Measurements from ENCODE around the gene CDK19.
"Not testable (repeated sequence)": the region's sequence is repeated elsewhere in the genome, so short reads cannot be mapped to it uniquely, and the experiment has no call there.

The CDK19 gene

DNA sequence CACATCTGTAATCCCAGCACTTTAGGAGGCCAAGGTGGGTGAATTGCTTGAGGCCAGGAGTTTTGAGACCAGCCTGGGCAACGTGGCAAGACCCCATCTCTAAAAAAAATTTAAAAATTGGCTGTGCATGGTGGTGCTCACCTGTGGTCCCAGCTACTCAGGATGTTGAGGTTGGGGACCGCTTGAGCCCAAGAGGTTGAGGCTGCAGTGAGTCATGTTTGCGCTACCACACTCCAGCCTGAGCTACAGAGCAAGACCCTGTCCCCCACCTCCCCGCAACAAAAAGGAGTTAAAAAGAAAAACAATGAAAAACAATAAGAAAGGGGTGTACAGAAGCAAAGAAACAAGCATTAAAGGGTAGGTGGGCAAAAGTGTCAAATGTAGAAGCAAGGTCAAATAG is 57.3 kb downstream of the CDK19 start:
- no peak for DNase-seq (ENCODE audit: low read depth in 3 of 3, low spot score in 1 of 3)

DNA sequence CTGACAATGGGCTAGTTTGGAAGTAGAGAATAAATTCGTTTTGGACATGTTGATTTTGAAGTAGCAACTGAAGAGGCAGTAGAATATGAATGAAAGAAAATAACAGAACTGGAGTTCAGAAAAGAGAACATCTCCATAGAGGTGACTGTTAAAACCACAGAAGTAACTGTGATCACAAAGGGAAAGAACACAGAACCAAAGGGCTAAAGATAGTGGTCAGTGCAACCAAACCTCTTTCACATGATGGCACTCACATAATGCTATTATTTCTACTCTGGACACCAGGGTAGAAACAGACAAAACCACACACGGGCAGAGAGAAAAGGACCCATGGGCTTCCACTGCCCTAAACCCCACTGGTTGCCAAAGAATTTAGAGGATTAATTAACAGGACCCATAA is 58.5 kb downstream of the CDK19 start:
- no peak for DNase-seq (ENCODE audit: low read depth in 3 of 3, low spot score in 1 of 3)

GRCh38 chr6:110755411-110755834 is 59.8 kb downstream of the CDK19 start:
- DNase-seq (ENCODE audit: low read depth in 3 of 3, low spot score in 1 of 3) = no peak

DNA sequence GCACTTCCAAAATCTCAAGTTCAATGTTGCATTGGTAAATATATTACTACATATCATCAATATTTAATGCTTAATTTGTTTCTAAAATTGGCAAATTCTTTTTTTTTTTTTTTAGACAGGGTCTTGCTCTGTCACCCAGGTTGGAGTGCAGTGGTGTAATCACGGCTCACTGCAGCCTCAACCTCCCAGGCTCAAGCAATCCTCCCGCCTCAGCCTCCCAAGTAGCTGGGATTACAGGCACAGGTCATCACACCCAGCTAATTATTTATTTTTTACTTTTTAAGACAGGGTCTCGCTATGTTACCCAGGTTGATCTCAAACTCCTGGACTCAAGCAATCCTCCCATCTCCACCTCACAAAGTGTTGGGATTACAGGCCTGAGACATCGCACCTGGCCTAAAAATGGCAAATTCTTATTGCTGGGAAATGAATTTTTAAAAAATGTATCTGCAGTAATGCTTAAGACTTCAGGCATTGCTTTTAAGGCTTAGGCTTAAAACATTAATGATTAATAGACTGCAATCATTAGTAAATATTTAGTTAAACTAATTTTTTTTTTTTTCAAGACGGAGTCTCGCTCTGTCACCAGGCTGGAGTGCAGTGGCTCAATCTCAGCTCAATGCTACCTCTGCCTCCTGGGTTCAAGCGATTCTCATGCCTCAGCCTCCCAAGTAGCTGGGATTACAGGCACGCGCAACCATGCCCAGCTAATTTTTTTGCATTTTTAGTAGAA is 61.2 kb downstream of the CDK19 start:
- not testable (repeated sequence) for DNase-seq (ENCODE audit: low read depth in 3 of 3, low spot score in 1 of 3)

DNA sequence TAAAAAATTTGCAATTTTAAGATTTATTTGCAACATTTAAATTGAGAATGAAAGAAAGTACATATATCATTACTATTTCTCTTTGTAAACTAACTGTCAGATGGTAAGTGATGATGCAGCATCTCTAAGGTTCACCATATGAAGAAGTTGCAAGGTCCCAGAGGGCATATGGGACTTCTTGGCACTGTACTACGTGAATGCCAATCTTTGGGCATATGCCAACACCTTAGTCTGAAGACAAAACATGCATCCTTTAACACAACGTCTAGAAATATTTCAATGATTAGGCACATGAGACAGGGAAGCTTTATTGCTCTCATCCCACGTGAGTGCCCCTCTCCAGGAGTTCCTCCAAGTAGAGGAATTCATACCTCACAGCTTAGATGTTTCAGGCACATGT is 66.8 kb downstream of the CDK19 start:
- no peak for DNase-seq (ENCODE audit: low read depth in 3 of 3, low spot score in 1 of 3)

GRCh38 chr6:110746680-110747079 is 68.6 kb downstream of the CDK19 start:
- no peak for DNase-seq (ENCODE audit: low read depth in 3 of 3, low spot score in 1 of 3)

DNA sequence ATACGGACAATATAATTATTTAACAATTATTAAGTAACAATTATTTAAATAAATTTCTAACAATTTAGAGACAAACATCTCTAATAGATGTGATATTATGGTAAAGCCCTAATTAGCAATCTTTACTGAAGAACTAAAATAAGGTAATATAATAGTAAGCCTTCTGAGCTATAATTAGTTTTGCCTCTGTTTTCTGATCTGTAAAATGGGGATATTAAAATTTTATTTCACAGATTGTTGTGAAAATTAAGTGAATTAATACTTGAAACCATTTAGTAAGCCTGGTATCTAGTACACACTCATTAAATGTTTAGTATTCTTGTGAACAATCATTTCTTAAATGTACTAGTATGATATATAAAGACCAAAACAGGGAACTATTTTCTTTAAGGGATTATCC is 70.3 kb downstream of the CDK19 start:
- DNase-seq (ENCODE audit: low read depth in 3 of 3, low spot score in 1 of 3) = no peak

DNA sequence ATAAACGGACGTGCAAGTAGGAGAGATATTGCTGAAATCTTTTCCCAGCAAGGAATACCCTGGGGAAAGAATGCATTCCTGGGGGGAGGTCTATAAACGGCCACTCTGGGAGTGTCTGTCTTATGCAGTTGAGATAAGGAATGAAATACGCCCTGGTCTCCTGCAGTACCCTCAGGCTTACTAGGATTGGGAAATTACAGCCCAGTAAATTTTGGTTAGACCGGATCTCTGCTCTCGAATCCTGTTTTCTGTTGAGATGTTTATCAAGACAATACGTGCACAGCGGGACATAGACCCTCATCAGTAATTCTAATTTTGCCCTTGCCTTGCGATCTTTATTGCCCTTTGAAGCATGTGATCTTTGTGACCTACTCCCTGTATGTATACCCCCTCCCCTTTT is 72.7 kb downstream of the CDK19 start:
- DNase-seq (ENCODE audit: low read depth in 3 of 3, low spot score in 1 of 3) = not testable (repeated sequence)

DNA sequence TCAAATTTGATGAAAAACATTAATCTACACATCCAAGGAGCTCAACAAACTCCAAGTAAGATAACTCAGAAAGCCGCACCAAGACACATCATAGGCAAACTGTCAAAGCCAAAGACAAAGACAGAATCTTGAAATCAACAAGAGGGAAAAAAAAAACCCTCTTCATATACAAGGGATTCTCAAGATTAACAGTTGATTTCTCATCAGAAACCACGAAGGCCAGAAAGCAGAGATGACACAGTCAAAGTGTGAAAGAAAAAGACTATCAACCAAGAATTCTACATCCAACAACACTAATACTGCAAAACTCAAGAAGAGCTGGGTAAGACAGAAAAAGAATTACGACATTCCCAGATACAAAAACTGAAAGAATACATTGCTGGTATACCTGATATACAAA is 73.8 kb downstream of the CDK19 start:
- no peak for DNase-seq (ENCODE audit: low read depth in 3 of 3, low spot score in 1 of 3)

- DNase-seq (ENCODE audit: low read depth in 3 of 3, low spot score in 1 of 3) = no peak
Observed at GRCh38 chr6:110738899-110739365, 76.3 kb downstream of the CDK19 start.

- no peak for DNase-seq (ENCODE audit: low read depth in 3 of 3, low spot score in 1 of 3)
Observed at GRCh38 chr6:110735666-110736065, 79.6 kb downstream of the CDK19 start.

GRCh38 chr6:110731898-110732297 is 83.4 kb downstream of the CDK19 start:
- no peak for DNase-seq (ENCODE audit: low read depth in 3 of 3, low spot score in 1 of 3)

DNA sequence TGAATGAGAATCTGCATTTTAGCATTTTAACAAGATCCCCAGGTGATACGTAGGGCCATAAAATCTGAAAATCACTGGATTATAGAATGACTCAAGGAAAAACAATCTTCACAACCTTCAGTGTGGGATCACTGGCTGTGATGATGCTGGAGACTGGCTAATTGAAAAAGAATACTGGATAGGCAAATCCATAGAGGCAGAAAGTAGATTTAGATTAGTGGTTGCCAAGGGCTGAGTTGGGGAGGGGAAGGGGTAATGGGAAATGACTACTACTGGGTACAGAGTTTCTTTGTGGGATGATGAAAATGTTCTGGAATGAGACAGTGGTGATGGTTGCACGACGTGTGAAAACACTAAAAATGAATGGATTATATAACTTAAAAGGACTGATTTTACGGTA is 84.1 kb downstream of the CDK19 start:
- no peak for DNase-seq (ENCODE audit: low read depth in 3 of 3, low spot score in 1 of 3)

DNA sequence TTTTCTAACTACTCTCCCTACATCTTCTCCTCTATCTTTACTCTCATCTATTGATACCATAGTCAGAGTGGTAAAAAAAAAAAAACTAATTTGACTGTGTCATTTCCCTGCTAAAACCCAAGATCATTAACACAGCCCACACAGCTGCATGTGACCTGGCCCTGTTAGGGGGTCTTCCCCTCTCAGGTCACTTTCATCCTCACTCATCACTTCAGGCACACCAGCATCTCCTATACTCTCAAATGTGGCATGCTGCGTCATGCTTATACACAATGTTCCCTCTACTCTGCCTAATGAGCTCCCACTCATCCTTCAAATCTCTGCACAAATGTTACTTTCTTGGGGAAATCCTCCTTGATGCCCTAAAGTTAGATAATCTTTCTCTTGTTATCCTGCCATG is 86.8 kb downstream of the CDK19 start:
- DNase-seq (ENCODE audit: low read depth in 3 of 3, low spot score in 1 of 3) = no peak

DNA sequence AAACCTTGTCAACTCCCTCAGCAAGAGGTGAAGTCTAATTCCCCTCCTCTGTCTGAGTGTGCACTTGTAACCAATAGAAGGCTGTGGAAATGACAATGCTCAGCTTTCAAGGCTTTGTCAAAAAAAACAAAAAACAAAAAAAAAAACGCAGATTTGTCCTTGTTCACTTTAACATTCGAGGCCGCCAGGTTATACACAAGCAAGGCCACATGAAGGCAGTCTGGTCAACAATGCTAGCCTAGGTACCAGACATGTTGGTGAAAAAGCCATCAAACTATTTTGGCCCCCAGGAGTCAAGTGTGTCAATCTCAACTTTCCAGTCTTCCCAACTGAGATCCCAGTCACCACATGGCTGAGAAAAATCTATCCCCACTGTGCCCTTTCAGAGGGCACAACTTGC is 92.3 kb downstream of the CDK19 start:
- DNase-seq (ENCODE audit: low read depth in 3 of 3, low spot score in 1 of 3) = no peak

DNA sequence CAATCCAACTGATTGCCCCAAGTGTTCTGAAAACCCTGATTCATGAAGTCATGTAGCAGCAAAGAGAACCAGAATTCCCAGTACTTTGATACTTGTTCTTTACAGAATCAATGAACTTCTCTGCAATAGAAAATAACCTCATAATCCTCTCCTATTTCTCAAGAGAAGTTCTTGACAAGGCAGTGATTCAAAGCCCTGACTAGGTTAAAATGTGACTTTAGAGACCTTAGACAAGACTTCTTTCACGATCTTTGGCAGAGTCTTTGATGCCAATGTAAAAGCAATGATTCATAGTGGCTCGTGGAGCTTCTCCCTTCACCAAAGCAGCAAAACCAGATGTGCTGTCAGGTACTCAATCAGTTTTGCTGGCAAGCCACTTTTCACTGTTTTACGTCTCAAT is 95.2 kb downstream of the CDK19 start:
- DNase-seq (ENCODE audit: low read depth in 3 of 3, low spot score in 1 of 3) = no peak

- not testable (repeated sequence) for DNase-seq (ENCODE audit: low read depth in 3 of 3, low spot score in 1 of 3)
Observed at GRCh38 chr6:110719601-110720000, 95.7 kb downstream of the CDK19 start.

- DNase-seq (ENCODE audit: low read depth in 3 of 3, low spot score in 1 of 3) = no peak
Observed at GRCh38 chr6:110714143-110714542, 101.1 kb downstream of the CDK19 start.

GRCh38 chr6:110712238-110712637 is 103.0 kb downstream of the CDK19 start:
- no peak for DNase-seq (ENCODE audit: low read depth in 3 of 3, low spot score in 1 of 3)

- no peak for DNase-seq (ENCODE audit: low read depth in 3 of 3, low spot score in 1 of 3)
Observed at GRCh38 chr6:110710115-110710514, 105.2 kb downstream of the CDK19 start.

GRCh38 chr6:110708295-110708950 is 106.8 kb downstream of the CDK19 start:
- no peak for DNase-seq (ENCODE audit: low read depth in 3 of 3, low spot score in 1 of 3)

GRCh38 chr6:110705543-110705942 is 109.7 kb downstream of the CDK19 start:
- DNase-seq (ENCODE audit: low read depth in 3 of 3, low spot score in 1 of 3) = no peak

Measured in stimulated activated CD4-positive, alpha-beta T cell treated with anti-CD3 and anti-CD28 coated beads, TNF-alpha, amount 100 ng/mL, for 1 hour (primary cell).